Natural killer cell (primary cell): ENCODE results near the gene AOPEP. TPM values are rescaled to one million over a fixed set of nuclear protein-coding genes. Genes with fewer than 3 reads are reported as not detected.

ENCODE experiments used
- ATAC-seq, 3 donors: fragments of 150-1000 bp in 2 of 3; fragments of 200-7000 bp in 1 of 3; cut with Tn5 transposase; 1 replicate in 1 of 3; 2 replicates in 2 of 3; pipeline ENCODE4 v1.10.0; 2021; ENCODE audit warnings: mild to moderate bottlenecking in 2 of 3, moderate library complexity in 2 of 3
- DNase-seq, 2 donors: peaks; one replicate each; pipeline versions ENCODE4 v3.0.0 to v3.0.0-alpha.2; 2013 to 2021; ENCODE audit warnings: mixed read lengths in 1 of 2
- H3K27ac ChIP-seq: one replicate; pipeline ENCODE4 v1.5.1; 2013; ENCODE audit warnings: mild to moderate bottlenecking, low read length
- H3K27me3 ChIP-seq: one replicate; pipeline ENCODE4 v1.6.1; 2013; ENCODE audit warnings: low read length; ENCODE audit not compliant: control insufficient read depth, insufficient read depth
- H3K36me3 ChIP-seq: one replicate; pipeline ENCODE4 v1.6.1; 2013; ENCODE audit warnings: low read length; ENCODE audit not compliant: control insufficient read depth, insufficient read depth
- H3K4me1 ChIP-seq: one replicate; pipeline ENCODE4 v1.6.1; 2013; ENCODE audit warnings: low read length; ENCODE audit not compliant: control insufficient read depth, insufficient read depth
- H3K4me3 ChIP-seq: one replicate; pipeline ENCODE4 v1.5.1; 2013; ENCODE audit warnings: low read length
- H3K9me3 ChIP-seq: one replicate; pipeline ENCODE4 v1.6.1; 2013; ENCODE audit warnings: low read length; ENCODE audit not compliant: control insufficient read depth, insufficient read depth
- H3K27ac Mint-ChIP-seq, 2 donors: one replicate each; pipeline ENCODE4 v1.8.0; 2022; ENCODE audit warnings: mild to moderate bottlenecking in 2 of 2, mixed read lengths in 2 of 2, moderate library complexity in 1 of 2
- H3K27me3 Mint-ChIP-seq, 2 donors: one replicate each; pipeline ENCODE4 v1.8.0; 2022; ENCODE audit warnings: low read depth in 2 of 2, mixed read lengths in 2 of 2
- H3K36me3 Mint-ChIP-seq: one replicate; pipeline ENCODE4 v1.8.0; 2022; ENCODE audit warnings: mixed read lengths
- H3K4me1 Mint-ChIP-seq, 2 donors: one replicate each; pipeline ENCODE4 v1.8.0; 2022; ENCODE audit warnings: mixed read lengths in 2 of 2
- H3K4me3 Mint-ChIP-seq: one replicate; pipeline ENCODE4 v1.8.0; 2022; ENCODE audit warnings: mild to moderate bottlenecking, moderate library complexity, mixed read lengths
- H3K9me3 Mint-ChIP-seq, 2 donors: one replicate each; pipeline ENCODE4 v1.8.0; 2022; ENCODE audit warnings: mixed read lengths in 2 of 2
- WGBS: methylation state at CpG from one replicate; pipeline ENCODE4 v1.1.7; 2013; ENCODE audit warnings: missing lambda C conversion rate; ENCODE audit not compliant: insufficient coverage; 5-methylcytosine and 5-hydroxymethylcytosine counted together
- intact Hi-C: fragments of 100-400 bp; cut with micrococcal nuclease; formaldehyde crosslinking; loops from one replicate; pipeline ENCODE4 v1.14.2; 2022
- total RNA-seq, 4 donors: library from RNA; stranded (reverse); fragments of 120-200 nt in 1 of 4; gene quantifications; one replicate each; pipeline versions ENCODE4 v1.2.3 to v1.2.4, GENCODE V29; 2013 to 2022
- TF ChIP-seq, protein P1 (sequence below): fragments of 200-600 bp; IDR thresholded peaks from one replicate; pipeline ENCODE4 v1.8.0; 2022; ENCODE audit warnings: antibody characterized with exemption

AOPEP gene
- total RNA-seq, 3 donors from 2014 or later (not counting 1 experiment from before 2014, with no cell fraction given): 20.1 to 22.6 (median 20.6) TPM

DNA sequence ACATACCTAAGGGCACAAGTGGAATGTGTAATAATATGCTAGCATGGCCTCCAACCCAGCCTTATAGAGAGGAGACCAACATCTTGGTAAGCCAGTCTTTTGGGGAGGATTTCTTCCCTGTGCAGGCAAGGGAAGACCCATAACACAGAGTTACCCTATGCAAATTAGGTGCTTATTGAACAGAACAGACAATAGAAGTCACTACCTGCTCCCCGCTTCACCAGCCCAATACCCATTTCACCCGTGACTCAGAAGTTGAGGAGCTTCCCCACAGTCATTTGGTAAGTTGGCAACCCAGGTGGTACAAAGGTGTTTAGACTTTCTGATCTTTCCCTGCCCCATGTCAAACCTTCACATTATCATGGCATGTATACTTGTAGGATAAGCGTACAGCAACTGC lies 44.6 kb downstream of the AOPEP start:
- Histone ChIP-seq H3K36me3 (no peaks in the 10 kb centered on the region), H3K9me3 (no peaks in the 10 kb centered on the region), H3K27me3 (no peaks in the 10 kb centered on the region), H3K4me1 (no peaks in the 10 kb centered on the region), H3K27ac (no peak overlapping the region), H3K4me3 (no peak overlapping the region)
- Mint-ChIP-seq H3K9me3 (no peaks in the 10 kb centered on the region), H3K36me3 (no peaks in the 10 kb centered on the region), H3K4me1 (peaks cover 29 to 40% of the 10 kb centered on the region in 2 donors), H3K27me3 (no peaks in the 10 kb centered on the region), H3K4me3 (no peak overlapping the region), H3K27ac (peak overlapping the region in 1 of 2 donors; percentile 9)
- DNase-seq (no peak), ATAC-seq (no peak)
- WGBS: 91% methylated on average over 3 of the region's 3 CpGs
- intact Hi-C loops: no loop called here
- TF ChIP-seq, protein P1, sequence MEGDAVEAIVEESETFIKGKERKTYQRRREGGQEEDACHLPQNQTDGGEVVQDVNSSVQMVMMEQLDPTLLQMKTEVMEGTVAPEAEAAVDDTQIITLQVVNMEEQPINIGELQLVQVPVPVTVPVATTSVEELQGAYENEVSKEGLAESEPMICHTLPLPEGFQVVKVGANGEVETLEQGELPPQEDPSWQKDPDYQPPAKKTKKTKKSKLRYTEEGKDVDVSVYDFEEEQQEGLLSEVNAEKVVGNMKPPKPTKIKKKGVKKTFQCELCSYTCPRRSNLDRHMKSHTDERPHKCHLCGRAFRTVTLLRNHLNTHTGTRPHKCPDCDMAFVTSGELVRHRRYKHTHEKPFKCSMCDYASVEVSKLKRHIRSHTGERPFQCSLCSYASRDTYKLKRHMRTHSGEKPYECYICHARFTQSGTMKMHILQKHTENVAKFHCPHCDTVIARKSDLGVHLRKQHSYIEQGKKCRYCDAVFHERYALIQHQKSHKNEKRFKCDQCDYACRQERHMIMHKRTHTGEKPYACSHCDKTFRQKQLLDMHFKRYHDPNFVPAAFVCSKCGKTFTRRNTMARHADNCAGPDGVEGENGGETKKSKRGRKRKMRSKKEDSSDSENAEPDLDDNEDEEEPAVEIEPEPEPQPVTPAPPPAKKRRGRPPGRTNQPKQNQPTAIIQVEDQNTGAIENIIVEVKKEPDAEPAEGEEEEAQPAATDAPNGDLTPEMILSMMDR: no peak

DNA sequence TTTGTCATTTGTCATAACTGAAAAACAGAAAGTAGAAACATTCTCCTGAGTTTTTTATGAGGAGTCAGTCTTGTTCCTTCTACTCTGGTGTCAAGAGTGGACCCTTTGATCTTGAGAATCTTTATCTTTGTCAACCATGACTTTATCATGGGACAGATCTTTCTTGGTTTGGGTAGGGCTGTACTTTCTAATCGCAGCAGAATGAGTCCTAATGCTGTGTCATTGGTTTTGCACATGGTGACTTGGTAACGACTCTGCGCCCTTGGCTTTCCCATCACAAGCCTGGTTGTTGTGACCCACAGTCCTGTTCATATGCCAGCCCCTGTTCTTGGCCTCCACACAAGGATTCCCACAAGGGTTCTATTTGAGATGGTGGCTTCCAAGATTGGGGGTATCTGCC lies 45.6 kb downstream of the AOPEP start:
- intact Hi-C loops: no loop called here
- no peaks in the 10 kb centered on the region for H3K36me3 Mint-ChIP-seq
- no peak for DNase-seq

DNA sequence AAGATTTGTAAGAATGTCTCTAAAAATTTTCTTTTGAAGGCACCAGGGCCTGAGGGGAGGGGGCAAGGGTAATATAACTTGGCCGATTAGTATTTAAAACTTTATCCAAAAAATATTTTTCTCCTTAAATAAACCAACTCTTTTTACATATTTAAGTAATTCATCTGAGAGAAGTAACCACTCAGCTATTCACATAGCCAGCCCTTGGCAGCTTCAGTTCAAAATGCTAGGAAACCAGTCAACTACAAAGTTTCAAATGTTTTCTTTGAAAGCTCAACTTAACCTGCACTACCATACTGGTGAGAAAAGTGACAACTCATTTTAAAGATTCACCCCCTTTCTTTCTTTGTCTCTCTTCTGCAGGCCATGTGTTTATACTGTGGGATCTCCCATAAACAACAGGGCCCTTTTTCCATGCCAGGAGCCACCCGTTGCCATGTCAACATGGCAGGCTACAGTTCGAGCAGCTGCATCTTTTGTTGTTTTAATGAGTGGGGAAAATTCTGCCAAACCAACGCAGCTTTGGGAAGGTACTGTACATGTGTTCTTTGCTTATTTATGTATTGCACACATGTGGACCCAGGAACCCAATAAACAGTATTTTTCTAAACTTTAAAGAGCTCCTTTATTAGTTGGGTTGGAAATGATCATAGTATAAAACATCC lies 46.3 kb downstream of the AOPEP start:
- Mint-ChIP-seq H3K4me1 (peaks cover 29 to 40% of the 10 kb centered on the region in 2 donors), H3K27me3 (no peaks in the 10 kb centered on the region), H3K4me3 (no peak overlapping the region), H3K27ac (no peak overlapping the region), H3K9me3 (no peaks in the 10 kb centered on the region), H3K36me3 (no peaks in the 10 kb centered on the region)
- intact Hi-C loops: no loop called here
- DNase-seq (no peak), ATAC-seq (no peak)
- TF ChIP-seq, protein P1: no peak
- Histone ChIP-seq H3K4me3 (no peak overlapping the region), H3K27ac (no peak overlapping the region), H3K27me3 (no peaks in the 10 kb centered on the region), H3K36me3 (no peaks in the 10 kb centered on the region), H3K9me3 (no peaks in the 10 kb centered on the region), H3K4me1 (no peaks in the 10 kb centered on the region)
- 98% methylated on average over 4 of the region's 4 CpGs for WGBS

More for the DNA sequence above, 45.6 kb downstream of the AOPEP start:
- Mint-ChIP-seq H3K27ac (no peak overlapping the region), H3K9me3 (no peaks in the 10 kb centered on the region), H3K4me3 (no peak overlapping the region), H3K27me3 (no peaks in the 10 kb centered on the region), H3K4me1 (peaks cover 29 to 40% of the 10 kb centered on the region in 2 donors)
- TF ChIP-seq, protein P1: no peak
- no peaks in the 10 kb centered on the region for H3K36me3 ChIP-seq
- 72% methylated on average over 3 of the region's 3 CpGs for WGBS
- H3K4me1 ChIP-seq: no peaks in the 10 kb centered on the region
- H3K27me3 ChIP-seq: no peaks in the 10 kb centered on the region
- no peaks in the 10 kb centered on the region for H3K9me3 ChIP-seq
- no peak overlapping the region for H3K4me3 ChIP-seq
- H3K27ac ChIP-seq: no peak overlapping the region
- ATAC-seq: peak in 1 of 3 donors; percentile 27

DNA sequence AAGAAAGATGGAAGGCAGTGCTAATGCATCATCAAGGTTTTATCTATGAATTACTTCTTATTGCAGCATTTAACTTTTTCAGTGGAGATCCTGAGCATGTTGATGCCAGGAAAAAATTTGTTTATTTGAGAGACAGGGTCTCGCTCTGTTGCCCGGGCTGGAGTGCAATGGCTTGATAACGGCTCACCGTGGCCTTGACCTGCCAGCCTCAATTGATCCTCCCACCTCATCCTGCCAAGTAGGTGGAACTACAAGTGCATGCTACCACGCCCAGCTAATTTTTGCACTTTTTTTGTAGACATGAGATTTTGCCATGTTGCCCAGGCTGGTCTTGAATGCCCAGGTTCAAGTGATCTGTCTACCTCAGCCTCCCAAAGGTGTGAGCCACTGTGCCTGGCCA lies 47.2 kb downstream of the AOPEP start:
- ATAC-seq (no peak), DNase-seq (no peak)
- Histone ChIP-seq H3K4me3 (no peak overlapping the region), H3K27ac (no peak overlapping the region), H3K4me1 (no peaks in the 10 kb centered on the region), H3K27me3 (no peaks in the 10 kb centered on the region), H3K9me3 (no peaks in the 10 kb centered on the region), H3K36me3 (no peaks in the 10 kb centered on the region)
- Mint-ChIP-seq H3K27ac (no peak overlapping the region), H3K9me3 (no peaks in the 10 kb centered on the region), H3K4me1 (peaks cover 29 to 40% of the 10 kb centered on the region in 2 donors), H3K4me3 (no peak overlapping the region), H3K36me3 (no peaks in the 10 kb centered on the region), H3K27me3 (no peaks in the 10 kb centered on the region)
- TF ChIP-seq, protein P1: no peak
- intact Hi-C loops: no loop called here
- WGBS: 92% methylated on average over 5 of the region's 5 CpGs
